IPS DF 6.9 (cell line): ENCODE measurements around the gene IFT25.

Source experiments
- DNase-seq: peaks from one replicate; pipeline ENCODE4 v3.0.0-alpha.2; 2013; ENCODE audit warnings: low read depth, low spot score
- H3K27ac ChIP-seq: one replicate; pipeline ENCODE4 v1.5.1; 2013; ENCODE audit warnings: low read length, control low read depth
- H3K27me3 ChIP-seq: 2 replicates; pipeline ENCODE4 v1.6.1; 2013; ENCODE audit warnings: mild to moderate bottlenecking, low read length; ENCODE audit not compliant: control insufficient read depth, insufficient read depth
- H3K36me3 ChIP-seq: 2 replicates; pipeline ENCODE4 v1.6.1; 2013; ENCODE audit warnings: low read length; ENCODE audit not compliant: control insufficient read depth, insufficient read depth
- H3K4me1 ChIP-seq: 2 replicates; pipeline ENCODE4 v1.6.1; 2013; ENCODE audit warnings: low read length; ENCODE audit not compliant: control insufficient read depth, insufficient read depth
- H3K4me3 ChIP-seq: 2 replicates; pipeline ENCODE4 v1.5.1; 2013; ENCODE audit warnings: mild to moderate bottlenecking, low read length
- H3K9me3 ChIP-seq: 2 replicates; pipeline ENCODE4 v1.6.1; 2013; ENCODE audit warnings: low read length, inconsistent platforms; ENCODE audit not compliant: control insufficient read depth, insufficient read depth
- WGBS: extraction: QIAGEN DNeasy Blood & Tissue Kit; methylation state at CpG from one replicate; pipeline ENCODE4 v1.1.7; 2013; ENCODE audit warnings: mixed read lengths, missing lambda C conversion rate; ENCODE audit not compliant: insufficient read length, insufficient coverage; 5-methylcytosine and 5-hydroxymethylcytosine counted together

IFT25 gene

DNA sequence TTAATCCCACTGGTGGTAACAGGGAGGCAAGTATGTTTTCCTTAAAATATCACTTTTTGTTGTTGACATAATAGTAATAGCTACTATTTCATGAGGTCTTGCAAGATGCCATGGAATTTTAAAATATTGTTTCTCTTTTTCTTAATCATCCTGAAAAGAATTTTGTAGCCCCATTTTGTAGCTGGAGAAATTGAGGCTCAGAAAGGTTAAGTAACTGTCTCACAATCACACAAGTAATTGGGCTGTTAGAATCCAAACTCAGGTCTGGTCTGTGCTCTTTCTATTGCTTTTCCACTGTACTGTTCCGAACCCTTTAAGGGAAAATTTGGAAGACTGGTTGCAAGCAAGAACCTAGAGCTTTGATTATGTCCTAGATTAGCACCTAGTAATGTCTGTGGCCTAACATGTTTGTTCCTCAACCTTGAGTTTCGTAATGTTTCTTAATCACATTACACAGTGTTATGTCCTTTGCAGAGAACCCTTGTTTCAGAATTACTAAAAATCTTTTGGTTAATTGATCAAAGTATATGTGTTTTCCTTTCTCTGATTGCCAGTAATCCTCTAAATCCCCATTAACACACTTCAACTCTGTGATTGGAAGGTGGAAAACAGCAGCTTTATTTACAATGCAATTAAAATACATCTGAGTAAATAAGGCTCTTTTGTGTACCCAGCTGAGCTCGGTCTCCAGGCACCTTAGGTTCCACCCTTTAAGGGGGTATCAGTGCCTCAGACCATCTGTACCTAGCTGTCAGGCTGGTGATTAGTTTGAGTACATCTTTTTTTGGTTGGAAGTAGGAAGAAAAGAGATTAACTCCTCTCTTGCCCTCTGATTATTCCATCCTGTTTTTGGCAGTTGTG lies 11.0 kb upstream of the IFT25 start:
- Histone ChIP-seq H3K9me3 (no peaks in the 10 kb centered on the region), H3K27me3 (no peaks in the 10 kb centered on the region), H3K4me3 (no peak overlapping the region), H3K27ac (no peak overlapping the region), H3K4me1 (no peaks in the 10 kb centered on the region), H3K36me3 (peaks cover 2% of the 10 kb centered on the region; the same call in 1 of the 2 replicates)
- no CpG with 5 or more reads among the region's 3 CpGs for WGBS
- no peak for DNase-seq

DNA sequence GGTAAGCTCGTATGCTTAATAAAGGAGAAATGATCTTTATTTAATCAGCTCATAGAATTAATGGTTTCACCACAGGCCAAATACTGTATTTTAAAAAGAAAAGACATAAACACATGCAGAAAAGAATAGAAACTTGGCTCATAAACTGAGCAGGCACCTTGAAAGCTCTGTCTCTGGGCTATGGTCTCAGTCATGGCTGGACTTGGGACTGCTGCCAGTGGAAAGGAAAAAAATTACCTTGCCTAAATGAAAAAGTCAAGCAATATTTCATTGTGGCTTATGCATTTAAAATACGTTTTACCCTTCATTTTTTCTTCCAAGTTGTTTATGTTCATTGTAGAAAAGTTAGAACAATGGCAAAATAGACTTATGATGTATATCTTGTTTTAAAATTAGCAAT lies 8.6 kb upstream of the IFT25 start:
- Histone ChIP-seq H3K9me3 (no peaks in the 10 kb centered on the region), H3K36me3 (no peaks in the 10 kb centered on the region), H3K27ac (no peak overlapping the region), H3K4me1 (no peaks in the 10 kb centered on the region), H3K4me3 (no peak overlapping the region), H3K27me3 (no peaks in the 10 kb centered on the region)
- no peak for DNase-seq
- WGBS = no CpG with 5 or more reads among the region's 2 CpGs

DNA sequence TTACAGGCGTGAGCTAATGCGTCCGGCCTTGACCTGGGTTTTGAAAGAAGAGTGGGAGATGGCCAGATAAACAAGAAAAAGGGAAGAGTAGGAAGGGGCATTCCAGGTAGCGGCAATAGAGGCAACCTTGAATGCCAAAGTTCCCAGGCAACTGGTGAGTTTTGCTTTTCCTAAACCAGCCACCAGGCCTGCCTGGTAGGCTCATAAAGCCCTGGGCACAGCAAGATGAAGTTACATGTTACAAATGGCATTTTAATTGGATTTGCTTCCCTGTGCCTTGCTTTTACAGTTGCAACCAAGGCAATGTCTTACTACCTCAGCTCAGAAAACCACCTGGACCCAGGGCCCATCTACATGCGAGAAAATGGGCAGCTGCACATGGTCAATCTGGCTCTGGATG lies 6.2 kb upstream of the IFT25 start:
- Histone ChIP-seq H3K4me1 (no peaks in the 10 kb centered on the region), H3K27me3 (no peaks in the 10 kb centered on the region), H3K9me3 (no peaks in the 10 kb centered on the region), H3K27ac (no peak overlapping the region), H3K36me3 (no peaks in the 10 kb centered on the region), H3K4me3 (no peak overlapping the region)
- DNase-seq = no peak
- WGBS = no CpG with 5 or more reads among the region's 5 CpGs

DNA sequence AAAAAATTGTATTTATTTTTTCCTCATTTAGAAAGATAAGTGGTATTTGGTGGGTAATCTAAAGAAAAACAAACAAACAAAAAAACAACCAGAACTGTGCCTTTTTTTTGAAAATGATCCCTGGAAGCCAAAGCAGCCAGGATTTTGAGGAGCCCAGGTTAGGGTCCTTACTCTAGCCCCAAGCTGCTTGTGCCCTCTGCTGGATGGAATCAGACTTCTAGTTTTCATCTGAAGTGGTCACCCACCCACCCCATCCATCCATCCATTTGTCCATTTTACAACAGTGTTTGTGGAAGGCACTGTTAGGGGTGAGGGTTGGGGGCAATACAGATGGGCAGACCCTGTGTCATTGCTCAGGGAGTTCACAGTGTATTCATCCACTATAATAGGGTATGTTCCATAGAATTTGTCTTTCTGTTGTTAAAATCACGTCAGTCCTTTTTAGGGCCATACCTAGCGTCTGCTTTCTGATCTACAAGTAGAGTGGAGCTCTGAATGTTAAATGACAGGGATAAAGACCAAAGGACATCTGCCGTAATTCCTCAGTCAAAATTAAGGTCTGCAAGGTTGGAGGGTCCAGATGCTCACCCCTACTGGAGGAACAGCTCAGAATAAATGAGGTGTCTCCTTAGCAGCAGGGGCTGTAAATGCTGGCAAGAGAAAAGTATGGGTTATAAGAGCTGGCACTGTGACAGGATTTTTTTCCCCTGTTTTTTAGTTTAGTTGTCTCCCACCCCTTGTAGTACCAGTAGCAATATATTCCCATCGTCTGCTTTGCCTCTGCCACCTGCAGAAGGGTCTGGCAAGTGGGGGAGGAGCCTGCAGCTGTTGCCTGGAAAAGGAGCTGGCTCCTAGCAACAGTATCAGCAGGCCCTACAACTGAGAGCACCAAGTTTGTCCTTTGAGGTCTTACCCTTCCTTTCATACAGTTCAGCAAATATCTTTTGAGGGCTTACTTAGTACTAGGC lies 3.8 kb upstream of the IFT25 start:
- no CpG with 5 or more reads among the region's 4 CpGs for WGBS
- Histone ChIP-seq H3K27ac (no peak overlapping the region), H3K36me3 (no peaks in the 10 kb centered on the region), H3K4me3 (no peak overlapping the region), H3K4me1 (no peaks in the 10 kb centered on the region; the same call in 1 of the 2 replicates), H3K27me3 (no peaks in the 10 kb centered on the region), H3K9me3 (no peaks in the 10 kb centered on the region)
- no peak for DNase-seq

DNA sequence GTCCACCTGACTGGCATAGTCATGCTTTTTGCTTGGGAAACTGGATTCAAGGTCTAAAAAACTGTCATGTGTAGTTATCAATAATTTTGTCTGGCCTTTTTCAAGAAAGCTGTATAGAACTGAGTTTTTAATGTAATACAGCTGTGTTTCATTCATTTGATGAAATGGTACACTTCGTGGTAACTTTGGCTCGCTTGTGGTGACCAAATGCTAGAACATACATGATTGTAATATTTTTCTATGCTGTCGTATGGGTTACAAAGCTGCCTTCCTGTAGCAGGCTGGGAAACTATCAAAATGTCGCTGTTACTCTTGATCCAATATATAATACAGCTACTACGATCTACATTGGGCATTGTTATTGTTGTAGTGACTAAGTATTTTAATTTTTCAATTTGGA lies 2.8 kb upstream of the IFT25 start:
- Histone ChIP-seq H3K9me3 (no peaks in the 10 kb centered on the region), H3K4me3 (no peak overlapping the region), H3K27me3 (no peaks in the 10 kb centered on the region), H3K36me3 (no peaks in the 10 kb centered on the region), H3K4me1 (no peaks in the 10 kb centered on the region; the same call in 1 of the 2 replicates), H3K27ac (no peak overlapping the region)
- no CpG with 5 or more reads among the region's 5 CpGs for WGBS
- DNase-seq = no peak

DNA sequence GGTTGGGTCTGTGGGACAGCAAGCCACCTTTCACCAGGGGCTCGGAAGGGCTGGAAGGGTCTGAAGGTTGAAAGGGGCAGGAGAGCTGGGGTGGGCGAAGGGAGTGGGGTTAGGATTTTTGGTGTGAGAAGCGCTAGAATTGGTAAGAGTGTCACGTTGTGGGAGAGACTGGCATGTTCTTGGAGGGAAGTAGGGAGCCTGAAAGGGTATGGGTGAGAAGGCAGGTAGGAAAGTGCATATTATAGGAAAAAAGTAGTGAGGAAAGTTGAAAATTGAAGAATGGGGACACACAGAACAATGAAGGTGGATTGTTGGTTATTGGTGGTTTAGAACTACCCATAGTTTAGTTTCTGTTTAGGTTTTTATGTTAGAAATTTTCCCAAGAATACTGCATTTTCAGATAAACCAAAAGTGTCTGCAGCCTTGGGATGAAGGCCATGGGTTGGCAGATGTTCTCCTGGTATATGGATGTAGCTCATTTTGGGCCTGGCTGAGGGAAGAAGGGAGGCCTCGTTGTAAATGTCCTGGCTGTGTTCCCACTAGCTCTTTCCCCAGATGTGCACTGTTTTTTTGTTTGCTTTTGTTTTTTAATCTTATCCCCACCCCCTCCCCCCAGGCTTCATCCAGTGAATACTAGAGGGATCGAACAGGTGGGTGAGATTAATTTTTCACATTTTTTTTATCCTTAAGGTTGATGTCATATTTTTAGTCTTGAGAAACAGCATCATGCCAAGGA lies 1.8 kb upstream of the IFT25 start:
- Histone ChIP-seq H3K4me1 (no peaks in the 10 kb centered on the region; the same call in 1 of the 2 replicates), H3K27me3 (no peaks in the 10 kb centered on the region), H3K27ac (no peak overlapping the region), H3K4me3 (peak overlapping the region; percentile 70; the same call in 1 of the 2 replicates), H3K36me3 (no peaks in the 10 kb centered on the region), H3K9me3 (no peaks in the 10 kb centered on the region)
- no peak for DNase-seq
- 100% methylated on average over 2 of the region's 6 CpGs for WGBS

DNA sequence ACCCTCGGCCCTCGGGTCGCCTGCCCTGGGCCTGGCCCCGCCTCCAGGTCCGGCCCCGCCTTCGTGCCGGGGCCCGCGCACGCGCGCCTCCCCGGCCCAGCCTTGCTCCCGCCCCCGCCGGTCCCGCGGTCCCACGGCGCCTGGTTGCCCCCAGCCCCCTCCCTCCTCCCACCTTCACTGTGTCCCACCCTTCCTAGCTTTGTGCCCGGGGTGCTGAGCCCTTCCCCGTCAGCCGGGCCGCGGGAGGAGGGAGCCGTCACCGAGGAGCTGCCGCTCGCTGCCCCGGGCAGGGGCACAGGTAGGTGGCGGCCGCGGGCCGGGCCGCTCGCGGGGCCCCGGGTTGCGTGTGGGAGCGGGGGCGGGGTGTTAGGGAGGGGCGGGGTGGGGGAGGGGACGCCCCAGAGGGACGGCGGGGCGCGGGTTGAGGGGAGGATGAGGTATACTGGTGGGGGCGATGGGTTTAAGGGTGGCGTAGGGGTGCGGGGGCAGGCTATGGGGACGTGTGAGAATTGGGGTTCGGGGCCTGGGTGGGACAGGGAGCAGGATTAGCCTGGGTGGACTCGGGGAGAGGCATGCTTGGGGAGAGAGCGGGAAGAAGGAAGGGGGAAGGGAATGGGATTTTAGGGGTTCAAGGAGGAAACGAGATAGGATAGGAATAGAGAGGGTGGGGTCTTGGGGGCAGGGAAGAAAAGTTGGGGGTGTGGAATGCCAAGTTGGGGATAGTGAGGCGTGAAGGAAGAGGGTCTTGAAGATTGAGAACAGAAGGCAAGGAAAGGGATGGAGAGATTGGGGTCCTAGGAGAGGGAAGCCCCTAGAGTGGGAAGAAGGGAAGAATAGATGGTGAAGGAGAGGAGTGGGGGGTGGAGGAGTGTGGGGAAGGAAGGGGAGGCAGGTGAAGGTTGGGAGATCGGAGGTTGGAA lies 1.0 kb upstream of the IFT25 start, which contains the start of gene LRRC42:
LRRC42 (plus strand) TSS at position 99 of the 920 bp plus-strand sequence. CDS start 5,650 bp downstream, outside the sequence.
- no peaks in the 10 kb centered on the region for H3K36me3 ChIP-seq
- no peaks in the 10 kb centered on the region; the same call in 1 of the 2 replicates for H3K4me1 ChIP-seq
- no CpG with 5 or more reads among the region's 58 CpGs for WGBS
- no peaks in the 10 kb centered on the region for H3K9me3 ChIP-seq
- H3K27ac ChIP-seq = no peak within 1 kb of the TSS
- peak within 1 kb of the TSS; percentile 70 for H3K4me3 ChIP-seq
- no peaks in the 10 kb centered on the region for H3K27me3 ChIP-seq
- DNase-seq = no peak

DNA sequence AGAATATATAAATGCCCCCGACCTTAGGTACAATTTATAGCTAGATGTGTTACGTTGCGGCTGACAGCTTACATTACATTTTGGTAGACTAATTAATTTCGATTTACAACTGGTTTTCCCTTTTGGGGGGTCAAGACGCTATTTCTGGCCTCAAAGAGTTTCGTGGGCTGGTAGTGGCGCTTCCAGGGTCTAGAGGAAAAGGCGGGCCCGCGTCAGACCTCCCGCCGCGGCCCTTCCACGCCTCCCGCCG lies 391 bp downstream of the IFT25 start:
- no CpG with 5 or more reads among the region's 16 CpGs for WGBS
- no peak for DNase-seq
- H3K27ac ChIP-seq = no peak overlapping the region
- no peaks in the 10 kb centered on the region for H3K9me3 ChIP-seq
- no peaks in the 10 kb centered on the region for H3K27me3 ChIP-seq
- no peaks in the 10 kb centered on the region for H3K36me3 ChIP-seq
- peak overlapping the region; percentile 70 for H3K4me3 ChIP-seq
- H3K4me1 ChIP-seq = no peaks in the 10 kb centered on the region; the same call in 1 of the 2 replicates

DNA sequence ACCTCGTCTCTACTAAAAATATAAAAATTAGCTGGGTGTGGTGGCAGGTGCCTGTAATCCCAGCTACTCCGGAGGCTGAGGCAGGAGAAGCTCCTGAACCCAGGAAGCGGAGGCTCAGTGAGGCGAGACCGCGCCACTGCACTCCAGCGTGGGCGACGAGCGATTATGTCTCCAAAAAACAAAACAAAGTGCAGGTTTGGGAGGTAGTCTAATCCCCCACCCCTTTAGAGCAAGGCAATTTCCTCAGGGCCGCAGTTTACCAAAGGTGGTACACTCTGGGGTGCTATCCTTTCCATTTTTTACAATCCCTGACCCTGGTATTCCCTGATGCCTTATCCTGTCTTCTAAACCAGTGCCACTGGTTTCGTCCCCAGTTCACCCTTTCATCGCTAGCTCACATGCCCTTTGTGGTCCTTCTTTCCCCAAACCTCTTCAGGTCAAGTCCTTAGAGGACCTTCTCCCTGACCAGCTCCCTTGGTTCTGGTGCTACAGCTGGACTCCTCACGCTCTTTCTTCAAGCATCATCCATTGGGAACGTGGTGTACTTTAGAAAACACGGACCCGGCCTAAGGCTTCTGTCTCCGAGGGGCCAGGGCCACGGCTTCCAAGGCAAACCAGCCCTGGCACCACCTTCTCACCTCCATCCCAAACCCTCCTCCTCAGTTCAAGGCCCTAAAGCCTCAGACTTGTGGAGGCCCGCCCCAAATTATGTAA lies 873 bp downstream of the IFT25 start:
- no CpG with 5 or more reads among the region's 20 CpGs for WGBS
- no peak for DNase-seq
- H3K4me3 ChIP-seq = peak overlapping the region; percentile 70; the same call in 1 of the 2 replicates
- no peaks in the 10 kb centered on the region; the same call in 1 of the 2 replicates for H3K4me1 ChIP-seq
- no peak overlapping the region for H3K27ac ChIP-seq
- no peaks in the 10 kb centered on the region for H3K9me3 ChIP-seq
- H3K27me3 ChIP-seq = no peaks in the 10 kb centered on the region
- no peaks in the 10 kb centered on the region for H3K36me3 ChIP-seq
